Activated CD4-positive, CD25-positive, alpha-beta regulatory T cell treated with anti-CD3 and anti-CD28 coated beads, Interleukin-2, amount 50 U/mL, for 24 hours (primary cell): ENCODE results near the gene PSMB11.

Experiments
- ATAC-seq, 2 donors: fragments of 150-1000 bp; cut with Tn5 transposase; one replicate each; pipeline ENCODE4 v1.10.0; 2021; ENCODE audit warnings: mild to moderate bottlenecking in 1 of 2, moderate library complexity in 1 of 2

The PSMB11 gene

GRCh38 chr14:23060536-23061260 lies 18.7 kb downstream of the PSMB11 start:
- no peak for ATAC-seq

GRCh38 chr14:23062002-23062401 lies 20.0 kb downstream of the PSMB11 start:
- ATAC-seq, result no peak

GRCh38 chr14:23063601-23064000 lies 21.6 kb downstream of the PSMB11 start:
- no peak for ATAC-seq

- no peak for ATAC-seq
These were observed 24.4 kb downstream of the PSMB11 start for GRCh38 chr14:23066368-23066767.

GRCh38 chr14:23066855-23067744 lies 25.1 kb downstream of the PSMB11 start:
- no peak for ATAC-seq

GRCh38 chr14:23067847-23068788 lies 26.1 kb downstream of the PSMB11 start:
- no peak for ATAC-seq

- ATAC-seq, result peak; percentile 73 to 80
These were observed 26.9 kb downstream of the PSMB11 start for GRCh38 chr14:23068789-23069412.

- ATAC-seq, result no peak
These were observed 27.4 kb downstream of the PSMB11 start for GRCh38 chr14:23069413-23069806.

GRCh38 chr14:23070262-23071129 lies 28.5 kb downstream of the PSMB11 start:
- ATAC-seq, result no peak

GRCh38 chr14:23071244-23071920 lies 29.4 kb downstream of the PSMB11 start:
- ATAC-seq, result peak; percentile 95 to 97

- no peak for ATAC-seq
These were observed 30.0 kb downstream of the PSMB11 start for GRCh38 chr14:23071921-23072539.

- no peak for ATAC-seq
These were observed 32.9 kb downstream of the PSMB11 start for GRCh38 chr14:23074906-23075305.

- peak; percentile 38 to 56 for ATAC-seq
These were observed 34.9 kb downstream of the PSMB11 start for GRCh38 chr14:23076785-23077408.

- no peak for ATAC-seq
These were observed 36.0 kb downstream of the PSMB11 start for GRCh38 chr14:23077962-23078361.

- ATAC-seq, result peak in 1 of 2 donors; percentile 32
These were observed 36.7 kb downstream of the PSMB11 start for GRCh38 chr14:23078692-23079116.

GRCh38 chr14:23079716-23080115 lies 37.7 kb downstream of the PSMB11 start:
- ATAC-seq, result no peak

GRCh38 chr14:23080474-23080873 lies 38.5 kb downstream of the PSMB11 start:
- no peak for ATAC-seq

GRCh38 chr14:23085458-23085857 lies 43.4 kb downstream of the PSMB11 start:
- peak; percentile 46 to 67 for ATAC-seq

- no peak for ATAC-seq
These were observed 44.6 kb downstream of the PSMB11 start for GRCh38 chr14:23086565-23086964.
